HEK293 (cell line): ENCODE measurements around the gene EIF4A3.

Source experiments
- ZNF530 ChIP-seq: fragments of 450-650 bp; formaldehyde crosslinking; IDR thresholded peaks from 2 replicates; pipeline ENCODE4 v1.5.1; 2016; ENCODE audit warnings: low read depth, missing biosample characterization, missing genetic modification characterization
- ZNF549 ChIP-seq: fragments of 450-650 bp; IDR thresholded peaks from 2 replicates; pipeline ENCODE4 v1.5.1; 2018; ENCODE audit warnings: missing biosample characterization, missing genetic modification characterization, mild to moderate bottlenecking, inconsistent platforms, moderate library complexity
- ZNF623 ChIP-seq: fragments of 450-650 bp; formaldehyde crosslinking; IDR thresholded peaks from 2 replicates; pipeline ENCODE4 v1.5.1; 2016; ENCODE audit warnings: missing biosample characterization, missing genetic modification characterization
- TF ChIP-seq, protein P1 (sequence below): fragments of 450-650 bp; formaldehyde crosslinking; IDR thresholded peaks from 2 replicates; pipeline ENCODE4 v1.5.1; 2016; ENCODE audit warnings: missing biosample characterization, missing genetic modification characterization
- TF ChIP-seq, protein P2 (sequence below): fragments of 450-650 bp; formaldehyde crosslinking; IDR thresholded peaks from 2 replicates; pipeline ENCODE4 v1.5.1; 2016; ENCODE audit warnings: missing biosample characterization, missing genetic modification characterization, low read depth
- TF ChIP-seq, protein P3 (sequence below): fragments of 450-650 bp; formaldehyde crosslinking; IDR thresholded peaks from 2 replicates; pipeline ENCODE4 v1.5.1; 2016; ENCODE audit warnings: missing biosample characterization, missing genetic modification characterization
- TF ChIP-seq, protein P4 (sequence below): fragments of 450-650 bp; formaldehyde crosslinking; IDR thresholded peaks from 2 replicates; pipeline ENCODE4 v1.5.1; 2016; ENCODE audit warnings: missing biosample characterization, missing genetic modification characterization

DNA sequence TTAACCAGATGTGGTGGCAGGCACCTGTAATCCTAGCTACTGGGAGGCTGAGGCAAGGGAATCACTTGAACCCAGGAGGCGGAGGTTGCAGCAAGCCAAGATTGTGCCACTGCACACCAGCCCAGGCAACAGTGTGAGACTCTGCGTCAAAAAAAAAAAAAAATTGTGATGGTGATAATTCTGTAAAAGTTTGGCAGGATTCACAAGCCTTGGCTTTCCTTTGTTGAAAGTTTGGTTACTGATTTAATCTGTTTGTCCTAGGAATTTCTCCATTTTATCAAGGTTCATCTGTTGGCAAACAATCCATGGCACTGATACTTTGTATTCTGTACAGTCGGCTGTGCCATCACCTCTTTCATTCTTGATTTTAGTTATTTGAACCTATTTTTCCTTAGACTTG is 15.9 kb downstream of the EIF4A3 start:
- no peak for TF ChIP-seq ZNF623 (tag by site-specific recombination)
- no peak for TF ChIP-seq ZNF530
- TF ChIP-seq, protein P1, sequence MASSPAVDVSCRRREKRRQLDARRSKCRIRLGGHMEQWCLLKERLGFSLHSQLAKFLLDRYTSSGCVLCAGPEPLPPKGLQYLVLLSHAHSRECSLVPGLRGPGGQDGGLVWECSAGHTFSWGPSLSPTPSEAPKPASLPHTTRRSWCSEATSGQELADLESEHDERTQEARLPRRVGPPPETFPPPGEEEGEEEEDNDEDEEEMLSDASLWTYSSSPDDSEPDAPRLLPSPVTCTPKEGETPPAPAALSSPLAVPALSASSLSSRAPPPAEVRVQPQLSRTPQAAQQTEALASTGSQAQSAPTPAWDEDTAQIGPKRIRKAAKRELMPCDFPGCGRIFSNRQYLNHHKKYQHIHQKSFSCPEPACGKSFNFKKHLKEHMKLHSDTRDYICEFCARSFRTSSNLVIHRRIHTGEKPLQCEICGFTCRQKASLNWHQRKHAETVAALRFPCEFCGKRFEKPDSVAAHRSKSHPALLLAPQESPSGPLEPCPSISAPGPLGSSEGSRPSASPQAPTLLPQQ: no peak
- TF ChIP-seq ZNF549 (tag by site-specific recombination): no peak
- TF ChIP-seq, protein P2, sequence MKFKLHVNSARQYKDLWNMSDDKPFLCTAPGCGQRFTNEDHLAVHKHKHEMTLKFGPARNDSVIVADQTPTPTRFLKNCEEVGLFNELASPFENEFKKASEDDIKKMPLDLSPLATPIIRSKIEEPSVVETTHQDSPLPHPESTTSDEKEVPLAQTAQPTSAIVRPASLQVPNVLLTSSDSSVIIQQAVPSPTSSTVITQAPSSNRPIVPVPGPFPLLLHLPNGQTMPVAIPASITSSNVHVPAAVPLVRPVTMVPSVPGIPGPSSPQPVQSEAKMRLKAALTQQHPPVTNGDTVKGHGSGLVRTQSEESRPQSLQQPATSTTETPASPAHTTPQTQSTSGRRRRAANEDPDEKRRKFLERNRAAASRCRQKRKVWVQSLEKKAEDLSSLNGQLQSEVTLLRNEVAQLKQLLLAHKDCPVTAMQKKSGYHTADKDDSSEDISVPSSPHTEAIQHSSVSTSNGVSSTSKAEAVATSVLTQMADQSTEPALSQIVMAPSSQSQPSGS (tag by site-specific recombination): no peak
- TF ChIP-seq, protein P3, sequence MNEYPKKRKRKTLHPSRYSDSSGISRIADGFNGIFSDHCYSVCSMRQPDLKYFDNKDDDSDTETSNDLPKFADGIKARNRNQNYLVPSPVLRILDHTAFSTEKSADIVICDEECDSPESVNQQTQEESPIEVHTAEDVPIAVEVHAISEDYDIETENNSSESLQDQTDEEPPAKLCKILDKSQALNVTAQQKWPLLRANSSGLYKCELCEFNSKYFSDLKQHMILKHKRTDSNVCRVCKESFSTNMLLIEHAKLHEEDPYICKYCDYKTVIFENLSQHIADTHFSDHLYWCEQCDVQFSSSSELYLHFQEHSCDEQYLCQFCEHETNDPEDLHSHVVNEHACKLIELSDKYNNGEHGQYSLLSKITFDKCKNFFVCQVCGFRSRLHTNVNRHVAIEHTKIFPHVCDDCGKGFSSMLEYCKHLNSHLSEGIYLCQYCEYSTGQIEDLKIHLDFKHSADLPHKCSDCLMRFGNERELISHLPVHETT (tag by site-specific recombination): no peak
- TF ChIP-seq, protein P4, sequence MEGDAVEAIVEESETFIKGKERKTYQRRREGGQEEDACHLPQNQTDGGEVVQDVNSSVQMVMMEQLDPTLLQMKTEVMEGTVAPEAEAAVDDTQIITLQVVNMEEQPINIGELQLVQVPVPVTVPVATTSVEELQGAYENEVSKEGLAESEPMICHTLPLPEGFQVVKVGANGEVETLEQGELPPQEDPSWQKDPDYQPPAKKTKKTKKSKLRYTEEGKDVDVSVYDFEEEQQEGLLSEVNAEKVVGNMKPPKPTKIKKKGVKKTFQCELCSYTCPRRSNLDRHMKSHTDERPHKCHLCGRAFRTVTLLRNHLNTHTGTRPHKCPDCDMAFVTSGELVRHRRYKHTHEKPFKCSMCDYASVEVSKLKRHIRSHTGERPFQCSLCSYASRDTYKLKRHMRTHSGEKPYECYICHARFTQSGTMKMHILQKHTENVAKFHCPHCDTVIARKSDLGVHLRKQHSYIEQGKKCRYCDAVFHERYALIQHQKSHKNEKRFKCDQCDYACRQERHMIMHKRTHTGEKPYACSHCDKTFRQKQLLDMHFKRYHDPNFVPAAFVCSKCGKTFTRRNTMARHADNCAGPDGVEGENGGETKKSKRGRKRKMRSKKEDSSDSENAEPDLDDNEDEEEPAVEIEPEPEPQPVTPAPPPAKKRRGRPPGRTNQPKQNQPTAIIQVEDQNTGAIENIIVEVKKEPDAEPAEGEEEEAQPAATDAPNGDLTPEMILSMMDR (tag by site-specific recombination): no peak
